ENCODE results near the gene BCR.

BCR gene

DNA sequence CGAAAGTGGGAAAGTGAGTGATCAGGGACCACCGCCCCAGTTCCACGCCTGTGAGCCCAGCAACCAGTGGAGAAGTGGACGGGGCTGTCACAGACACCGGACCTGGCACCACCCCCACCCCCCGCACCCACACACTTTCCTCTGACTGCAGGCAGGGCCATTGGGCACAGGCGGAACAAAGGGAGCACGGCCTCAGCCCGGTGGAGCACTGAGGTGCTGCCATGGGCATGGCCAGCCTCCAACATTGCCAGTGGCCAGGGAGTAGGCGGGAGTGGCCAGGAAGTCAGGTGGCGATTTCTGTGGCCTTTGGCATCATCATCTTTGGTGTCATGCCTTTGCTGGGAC lies 78.5 kb downstream of the BCR start:
- TF ChIP-seq, protein P1, sequence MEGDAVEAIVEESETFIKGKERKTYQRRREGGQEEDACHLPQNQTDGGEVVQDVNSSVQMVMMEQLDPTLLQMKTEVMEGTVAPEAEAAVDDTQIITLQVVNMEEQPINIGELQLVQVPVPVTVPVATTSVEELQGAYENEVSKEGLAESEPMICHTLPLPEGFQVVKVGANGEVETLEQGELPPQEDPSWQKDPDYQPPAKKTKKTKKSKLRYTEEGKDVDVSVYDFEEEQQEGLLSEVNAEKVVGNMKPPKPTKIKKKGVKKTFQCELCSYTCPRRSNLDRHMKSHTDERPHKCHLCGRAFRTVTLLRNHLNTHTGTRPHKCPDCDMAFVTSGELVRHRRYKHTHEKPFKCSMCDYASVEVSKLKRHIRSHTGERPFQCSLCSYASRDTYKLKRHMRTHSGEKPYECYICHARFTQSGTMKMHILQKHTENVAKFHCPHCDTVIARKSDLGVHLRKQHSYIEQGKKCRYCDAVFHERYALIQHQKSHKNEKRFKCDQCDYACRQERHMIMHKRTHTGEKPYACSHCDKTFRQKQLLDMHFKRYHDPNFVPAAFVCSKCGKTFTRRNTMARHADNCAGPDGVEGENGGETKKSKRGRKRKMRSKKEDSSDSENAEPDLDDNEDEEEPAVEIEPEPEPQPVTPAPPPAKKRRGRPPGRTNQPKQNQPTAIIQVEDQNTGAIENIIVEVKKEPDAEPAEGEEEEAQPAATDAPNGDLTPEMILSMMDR (conservative IDR thresholded peaks at IDR 0.05; ENCODE audit: low read depth, low read length) = no peak
- no peak overlapping the region for H3K4me3 ChIP-seq (ENCODE audit: low read length)
- DNase-seq (ENCODE audit: low read depth) = no peak

DNA sequence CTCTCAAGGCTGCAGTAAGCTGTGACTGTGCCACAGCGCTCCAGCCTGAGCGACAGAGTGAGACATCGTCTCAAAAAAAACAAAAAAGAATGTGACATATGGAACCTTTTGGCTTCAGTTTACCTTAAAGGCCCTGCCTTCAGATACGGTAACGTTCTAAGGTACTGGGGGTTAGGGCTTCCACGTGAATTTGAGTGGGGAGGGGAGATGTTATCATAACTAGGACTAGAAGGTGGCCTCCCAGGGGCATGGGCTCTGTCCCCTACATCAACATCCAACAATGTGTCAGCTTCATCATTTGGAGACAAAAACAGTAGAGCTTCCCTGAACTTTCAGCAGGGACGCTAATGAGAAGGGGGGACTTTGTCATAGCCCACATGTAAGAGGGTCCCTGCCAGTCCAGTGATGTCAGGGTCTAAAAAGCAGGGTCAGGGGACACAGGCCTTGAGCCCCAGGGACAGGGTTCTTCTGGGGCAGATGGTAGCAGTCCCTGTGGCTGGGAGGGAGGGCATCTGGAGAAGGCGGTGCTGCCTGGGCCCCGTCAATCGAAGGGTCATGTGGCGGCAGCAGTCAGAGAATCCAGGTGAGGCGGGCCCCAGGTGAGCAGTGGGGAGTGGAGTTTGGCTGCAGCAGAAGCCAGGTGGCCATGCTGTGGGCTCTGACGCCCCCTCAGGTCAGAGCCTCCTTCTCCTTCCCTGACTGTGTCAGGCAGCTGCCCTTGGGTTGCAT lies 79.8 kb downstream of the BCR start:
- DNase-seq (ENCODE audit: low read depth) = no peak
- TF ChIP-seq, protein P1 (conservative IDR thresholded peaks at IDR 0.05; ENCODE audit: low read depth, low read length) = no peak
- no peak overlapping the region for H3K4me3 ChIP-seq (ENCODE audit: low read length)

DNA sequence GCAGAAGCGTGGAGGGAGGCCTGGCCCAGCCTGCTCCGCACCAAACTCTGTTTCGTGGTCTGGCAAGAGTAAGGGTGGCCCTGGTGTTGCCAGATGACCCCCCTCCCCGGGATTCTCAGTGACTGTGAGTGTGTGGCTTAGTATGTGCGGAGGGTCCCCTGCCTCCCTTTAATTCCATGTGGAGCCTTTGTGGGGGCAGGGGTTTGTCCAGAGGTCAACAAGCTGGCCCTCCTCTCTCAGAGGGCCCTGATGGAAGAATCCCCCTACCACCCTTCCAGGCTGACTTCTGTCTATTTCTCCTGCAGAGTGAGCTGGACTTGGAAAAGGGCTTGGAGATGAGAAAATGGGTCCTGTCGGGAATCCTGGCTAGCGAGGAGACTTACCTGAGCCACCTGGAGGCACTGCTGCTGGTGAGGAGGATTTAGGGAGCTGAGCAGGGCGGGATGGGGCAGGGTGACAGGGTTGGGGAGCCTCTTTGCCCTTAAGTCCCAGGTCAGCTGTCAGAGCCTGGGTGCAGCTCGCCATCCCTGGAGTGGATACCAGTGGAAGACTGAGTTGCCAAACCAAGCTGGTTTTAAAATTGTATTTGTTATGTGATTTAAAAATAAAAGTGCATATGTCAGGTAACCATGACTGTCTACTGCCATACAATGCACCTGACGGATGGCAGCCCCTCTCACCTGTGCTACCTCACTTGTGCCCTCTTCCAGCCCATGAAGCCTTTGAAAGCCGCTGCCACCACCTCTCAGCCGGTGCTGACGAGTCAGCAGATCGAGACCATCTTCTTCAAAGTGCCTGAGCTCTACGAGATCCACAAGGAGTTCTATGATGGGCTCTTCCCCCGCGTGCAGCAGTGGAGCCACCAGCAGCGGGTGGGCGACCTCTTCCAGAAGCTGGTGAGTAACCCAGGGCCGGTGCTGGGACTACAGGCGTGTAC lies 80.6 kb downstream of the BCR start:
- TF ChIP-seq, protein P1 (conservative IDR thresholded peaks at IDR 0.05; ENCODE audit: low read depth, low read length) = no peak

DNA sequence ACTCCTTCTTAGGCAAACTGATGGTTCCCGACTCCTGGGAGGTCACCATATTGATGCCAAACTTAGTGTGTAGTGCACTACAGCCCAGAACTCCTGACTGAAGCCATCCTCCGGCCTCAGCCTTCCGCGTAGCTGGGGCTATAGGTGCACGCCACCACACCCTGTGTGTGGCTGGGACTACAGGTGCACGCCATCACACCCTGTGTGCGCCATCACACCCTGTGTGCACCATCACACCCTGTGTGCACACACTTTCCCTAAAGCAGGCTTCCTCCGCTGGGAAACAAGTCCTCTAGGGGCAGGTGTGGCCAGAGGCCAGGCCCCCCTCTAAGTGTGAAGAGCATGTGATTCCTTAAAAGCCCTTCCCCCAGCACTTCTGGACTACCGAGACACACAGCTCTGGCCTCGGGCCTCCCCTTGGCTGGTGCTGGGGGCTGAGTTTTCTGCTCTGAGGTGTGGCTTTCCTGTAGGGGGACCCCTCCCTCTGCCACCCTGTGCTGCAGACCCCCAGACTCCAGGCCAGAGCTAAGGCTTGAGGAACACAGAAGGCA lies 81.7 kb downstream of the BCR start:
- TF ChIP-seq, protein P1 (conservative IDR thresholded peaks at IDR 0.05; ENCODE audit: low read depth, low read length) = no peak
- H3K4me3 ChIP-seq (ENCODE audit: low read length) = no peak overlapping the region
- no peak for DNase-seq (ENCODE audit: low read depth)

More for the DNA sequence above, 80.6 kb downstream of the BCR start:
- no peak for DNase-seq (ENCODE audit: low read depth)
- no peak overlapping the region for H3K4me3 ChIP-seq (ENCODE audit: low read length)

DNA sequence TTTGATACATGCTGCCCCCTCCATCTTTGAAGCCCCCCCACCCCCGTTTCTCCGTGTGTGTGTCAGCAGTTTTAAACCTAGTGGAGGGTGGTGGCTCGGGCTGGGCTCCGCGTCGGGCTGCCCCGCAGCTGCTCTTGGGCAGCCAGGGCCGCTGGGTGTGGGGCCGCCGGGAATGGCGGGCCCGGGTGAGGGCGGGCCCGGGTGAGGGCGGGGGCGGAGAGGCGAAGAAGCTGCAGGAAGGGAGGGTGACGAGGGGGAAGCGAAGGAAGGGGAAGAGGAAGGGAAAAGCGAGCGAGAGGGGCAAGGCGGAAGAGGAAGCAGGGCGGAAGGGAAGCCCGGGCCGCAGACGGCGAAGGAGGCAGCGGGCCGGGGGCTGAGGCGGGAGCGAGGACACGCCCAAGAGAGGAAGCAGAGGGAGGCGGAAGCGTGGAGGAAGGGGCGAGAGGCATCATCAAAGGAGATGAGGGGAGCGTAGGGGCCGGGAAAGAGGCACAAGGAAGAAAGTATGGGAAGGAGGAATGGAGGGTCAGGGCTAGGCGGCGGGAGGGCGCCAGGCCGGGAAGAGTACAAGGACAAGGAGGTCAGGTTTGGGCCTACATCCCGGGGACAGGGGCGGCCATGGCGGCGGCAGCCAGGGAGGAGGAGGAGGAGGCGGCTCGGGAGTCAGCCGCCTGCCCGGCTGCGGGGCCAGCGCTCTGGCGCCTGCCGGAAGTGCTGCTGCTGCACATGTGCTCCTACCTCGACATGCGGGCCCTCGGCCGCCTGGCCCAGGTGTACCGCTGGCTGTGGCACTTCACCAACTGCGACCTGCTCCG lies 82.4 kb downstream of the BCR start:
- DNase-seq (ENCODE audit: low read depth) = no peak
- TF ChIP-seq, protein P1 (conservative IDR thresholded peaks at IDR 0.05; ENCODE audit: low read depth, low read length) = no peak
- H3K4me3 ChIP-seq (ENCODE audit: low read length) = no peak overlapping the region

DNA sequence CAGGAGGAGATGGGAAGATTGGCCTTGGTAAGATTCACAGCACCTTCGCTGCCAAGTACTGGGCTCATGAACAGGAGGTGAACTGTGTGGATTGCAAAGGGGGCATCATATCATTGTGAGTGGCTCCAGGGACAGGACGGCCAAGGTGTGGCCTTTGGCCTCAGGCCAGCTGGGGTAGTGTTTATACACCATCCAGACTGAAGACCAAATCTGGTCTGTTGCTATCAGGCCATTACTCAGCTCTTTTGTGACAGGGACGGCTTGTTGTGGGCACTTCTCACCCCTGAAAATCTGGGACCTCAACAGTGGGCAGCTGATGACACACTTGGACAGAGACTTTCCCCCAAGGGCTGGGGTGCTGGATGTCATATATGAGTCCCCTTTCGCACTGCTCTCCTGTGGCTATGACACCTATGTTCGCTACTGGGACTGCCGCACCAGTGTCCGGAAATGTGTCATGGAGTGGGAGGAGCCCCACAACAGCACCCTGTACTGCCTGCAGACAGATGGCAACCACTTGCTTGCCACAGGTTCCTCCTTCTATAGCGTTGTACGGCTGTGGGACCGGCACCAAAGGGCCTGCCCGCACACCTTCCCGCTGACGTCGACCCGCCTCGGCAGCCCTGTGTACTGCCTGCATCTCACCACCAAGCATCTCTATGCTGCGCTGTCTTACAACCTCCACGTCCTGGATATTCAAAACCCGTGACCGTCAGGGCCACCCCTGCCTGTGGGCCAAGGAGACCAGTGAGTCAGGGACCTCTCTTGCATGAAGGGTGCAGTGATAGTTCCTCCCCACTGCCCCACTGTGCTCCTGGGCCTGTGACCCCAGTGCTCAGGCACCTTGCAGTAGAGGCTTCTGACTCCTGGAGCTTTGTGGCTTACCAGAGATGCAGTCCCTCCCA lies 83.6 kb downstream of the BCR start:
- TF ChIP-seq, protein P1 (conservative IDR thresholded peaks at IDR 0.05; ENCODE audit: low read depth, low read length) = no peak
- DNase-seq (ENCODE audit: low read depth) = no peak
- no peak overlapping the region for H3K4me3 ChIP-seq (ENCODE audit: low read length)
